Trophoblast cell (in vitro differentiated cells and primary cell): Measurements from ENCODE around the gene MAP1B.
A peak's percentile ranks its signal among the peaks of the same experiment; 100 is the strongest.

Experiments used
- DNase-seq, 2 donors: peaks; one replicate each; pipeline ENCODE4 v3.0.0-alpha.2; 2016
- H2AFZ ChIP-seq: 2 replicates; pipeline ENCODE4 v1.6.1; 2013; ENCODE audit warnings: low read length, moderate library complexity, mild to moderate bottlenecking; ENCODE audit not compliant: insufficient read depth, poor library complexity
- H2AK5ac ChIP-seq: 2 replicates; pipeline ENCODE4 v1.6.1; 2013; ENCODE audit warnings: mild to moderate bottlenecking, low read length
- H2BK120ac ChIP-seq: 2 replicates; pipeline ENCODE4 v1.6.1; 2013; ENCODE audit warnings: low read length, mild to moderate bottlenecking, moderate library complexity; ENCODE audit not compliant: insufficient read depth, poor library complexity
- H2BK12ac ChIP-seq: 2 replicates; pipeline ENCODE4 v1.6.1; 2013; ENCODE audit warnings: mild to moderate bottlenecking, low read length, moderate library complexity
- H2BK5ac ChIP-seq: 2 replicates; pipeline ENCODE4 v1.6.1; 2013; ENCODE audit warnings: low read length, low read depth, moderate library complexity, mild to moderate bottlenecking; ENCODE audit not compliant: poor library complexity
- H3K14ac ChIP-seq: 2 replicates; pipeline ENCODE4 v1.6.1; 2013; ENCODE audit warnings: mild to moderate bottlenecking, low read length
- H3K18ac ChIP-seq: 2 replicates; pipeline ENCODE4 v1.6.1; 2013; ENCODE audit warnings: mild to moderate bottlenecking, low read length
- H3K23ac ChIP-seq: 2 replicates; pipeline ENCODE4 v1.6.1; 2013; ENCODE audit warnings: low read length
- H3K27ac ChIP-seq: 2 replicates; pipeline ENCODE4 v1.5.1; 2013; ENCODE audit warnings: low read depth, mild to moderate bottlenecking, inconsistent platforms, low read length, moderate library complexity
- H3K27me3 ChIP-seq: 2 replicates; pipeline ENCODE4 v1.6.1; 2013; ENCODE audit warnings: inconsistent platforms, mild to moderate bottlenecking, low read length, moderate library complexity; ENCODE audit not compliant: insufficient read depth
- H3K36me3 ChIP-seq, 2 experiments: 1 replicate in 1 of 2; 2 replicates in 1 of 2; pipeline ENCODE4 v1.6.1; 2013; ENCODE audit warnings: low read length in 2 of 2, mild to moderate bottlenecking in 2 of 2, moderate library complexity in 1 of 2; ENCODE audit not compliant: insufficient read depth in 2 of 2, control insufficient read depth in 1 of 2
- H3K4ac ChIP-seq: 2 replicates; pipeline ENCODE4 v1.6.1; 2013; ENCODE audit warnings: low read depth, mild to moderate bottlenecking, low read length, moderate library complexity
- H3K4me1 ChIP-seq, 2 experiments: 1 replicate in 1 of 2; 2 replicates in 1 of 2; pipeline ENCODE4 v1.6.1; 2013; ENCODE audit warnings: low read length in 2 of 2, mild to moderate bottlenecking in 2 of 2, moderate library complexity in 1 of 2; ENCODE audit not compliant: insufficient read depth in 2 of 2, control insufficient read depth in 1 of 2
- H3K4me2 ChIP-seq: 2 replicates; pipeline ENCODE4 v1.6.1; 2013; ENCODE audit warnings: inconsistent platforms, mild to moderate bottlenecking, low read length, moderate library complexity
- H3K4me3 ChIP-seq: 2 replicates; pipeline ENCODE4 v1.5.1; 2013; ENCODE audit warnings: mild to moderate bottlenecking, low read depth, low read length, inconsistent platforms
- H3K79me1 ChIP-seq: one replicate; pipeline ENCODE4 v1.6.1; 2013; ENCODE audit warnings: low read length
- H3K79me2 ChIP-seq: 2 replicates; pipeline ENCODE4 v1.6.1; 2013; ENCODE audit warnings: low read length, mild to moderate bottlenecking; ENCODE audit not compliant: control insufficient read depth, insufficient read depth, poor library complexity
- H3K9ac ChIP-seq: 2 replicates; pipeline ENCODE4 v1.6.1; 2013; ENCODE audit warnings: mild to moderate bottlenecking, low read length
- H3K9me3 ChIP-seq: 2 replicates; pipeline ENCODE4 v1.6.1; 2013; ENCODE audit warnings: low read depth, mild to moderate bottlenecking, control low read depth, inconsistent platforms, low read length; ENCODE audit not compliant: insufficient read depth
- H4K12ac ChIP-seq: 2 replicates; pipeline ENCODE4 v1.6.1; 2013; ENCODE audit warnings: low read depth, mild to moderate bottlenecking, low read length, moderate library complexity
- H4K8ac ChIP-seq: 2 replicates; pipeline ENCODE4 v1.6.1; 2013; ENCODE audit warnings: low read depth, mild to moderate bottlenecking, low read length, moderate library complexity
- H4K91ac ChIP-seq: one replicate; pipeline ENCODE4 v1.6.1; 2013; ENCODE audit warnings: low read depth, mild to moderate bottlenecking, low read length, moderate library complexity
- WGBS: extraction: QIAGEN DNeasy Blood & Tissue Kit; methylation state at CpG from one replicate; pipeline ENCODE4 v1.1.7; 2013; ENCODE audit warnings: missing lambda C conversion rate; ENCODE audit not compliant: insufficient read length, insufficient coverage; ENCODE audit errors: extremely low coverage; 5-methylcytosine and 5-hydroxymethylcytosine counted together

The MAP1B gene

DNA sequence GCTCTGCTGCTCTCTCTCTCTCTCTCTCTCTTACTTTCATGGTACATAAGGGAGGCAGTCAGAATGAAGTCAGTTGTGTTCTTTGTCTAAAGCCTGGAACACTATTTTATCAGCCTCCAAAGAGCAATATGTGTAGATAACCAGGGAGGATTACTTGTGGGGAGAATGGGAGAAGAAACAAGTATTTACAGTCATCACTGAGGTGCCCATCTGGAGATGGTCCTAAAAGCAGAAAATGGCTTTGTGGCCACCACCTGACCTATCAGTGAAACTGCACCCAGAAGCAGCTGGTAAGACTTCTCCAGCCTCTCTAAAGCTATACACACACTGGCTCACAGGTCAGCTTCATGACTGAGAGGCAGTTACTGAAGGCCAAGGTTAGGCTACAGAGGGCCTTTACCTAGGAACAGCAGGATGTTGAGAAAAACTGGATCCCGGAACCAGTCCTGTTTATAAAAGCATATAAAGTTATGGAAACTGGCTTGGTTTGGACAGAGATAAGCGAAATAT lies 137.6 kb downstream of the MAP1B start:
- Histone ChIP-seq H3K4me2 (no peak overlapping the region), H4K91ac (no peak overlapping the region), H3K14ac (no peak overlapping the region), H3K79me1 (no peaks in the 10 kb centered on the region), H4K8ac (no peak overlapping the region), H3K4me1 (no peaks in the 10 kb centered on the region), H2BK12ac (no peak overlapping the region), H2AK5ac (no peak overlapping the region), H3K9me3 (no peaks in the 10 kb centered on the region), H3K4ac (no peak overlapping the region), H3K9ac (no peak overlapping the region), H3K27me3 (no peaks in the 10 kb centered on the region), H2BK120ac (no peak overlapping the region), H2BK5ac (no peak overlapping the region), H3K18ac (no peak overlapping the region), H3K36me3 (no peaks in the 10 kb centered on the region), H4K12ac (no peak overlapping the region), H3K27ac (no peak overlapping the region), H3K4me3 (no peak overlapping the region), H3K79me2 (no peaks in the 10 kb centered on the region), H3K23ac (no peak overlapping the region), H2AFZ (no peak overlapping the region)
- WGBS, result 100% methylated on average over 1 of the region's 2 CpGs
- peak in 1 of 2 donors; percentile 26 for DNase-seq

DNA sequence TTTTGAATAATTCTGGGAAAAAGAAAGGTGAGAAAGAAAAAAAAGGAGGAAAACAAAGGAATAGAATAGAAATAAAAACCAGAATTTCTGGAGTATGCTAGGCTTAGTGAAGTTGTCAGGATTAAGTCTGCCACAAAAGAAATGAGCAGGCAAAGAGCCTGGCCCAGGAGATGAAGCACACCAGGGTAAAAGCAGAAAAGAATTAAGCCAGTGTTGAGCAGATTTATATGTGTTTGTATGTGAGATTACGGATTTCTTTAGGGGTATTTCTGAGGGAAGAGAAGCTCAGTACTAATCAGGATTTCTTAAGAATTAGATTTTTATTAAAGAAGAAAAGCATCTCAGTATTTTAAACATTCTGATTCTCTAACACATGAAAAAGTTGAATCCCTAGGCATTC lies 138.3 kb downstream of the MAP1B start:
- no peak overlapping the region for H3K4ac ChIP-seq
- H4K91ac ChIP-seq, result no peak overlapping the region
- no peaks in the 10 kb centered on the region for H3K36me3 ChIP-seq
- no peaks in the 10 kb centered on the region for H3K9me3 ChIP-seq
- H3K4me2 ChIP-seq, result no peak overlapping the region
- no peak for DNase-seq
- no CpG with 5 or more reads among the region's 1 CpG for WGBS
- H2BK5ac ChIP-seq, result no peak overlapping the region
- H4K12ac ChIP-seq, result no peak overlapping the region
- H3K4me1 ChIP-seq, result no peaks in the 10 kb centered on the region
- no peak overlapping the region for H4K8ac ChIP-seq
- H2AFZ ChIP-seq, result no peak overlapping the region
- H2BK120ac ChIP-seq, result no peak overlapping the region
- H2BK12ac ChIP-seq, result no peak overlapping the region
- no peak overlapping the region for H3K27ac ChIP-seq
- H3K9ac ChIP-seq, result no peak overlapping the region
- no peak overlapping the region for H3K14ac ChIP-seq
- H2AK5ac ChIP-seq, result no peak overlapping the region
- no peak overlapping the region for H3K4me3 ChIP-seq
- no peaks in the 10 kb centered on the region for H3K27me3 ChIP-seq
- H3K79me1 ChIP-seq, result no peaks in the 10 kb centered on the region
- no peak overlapping the region for H3K18ac ChIP-seq
- H3K79me2 ChIP-seq, result no peaks in the 10 kb centered on the region
- H3K23ac ChIP-seq, result no peak overlapping the region

DNA sequence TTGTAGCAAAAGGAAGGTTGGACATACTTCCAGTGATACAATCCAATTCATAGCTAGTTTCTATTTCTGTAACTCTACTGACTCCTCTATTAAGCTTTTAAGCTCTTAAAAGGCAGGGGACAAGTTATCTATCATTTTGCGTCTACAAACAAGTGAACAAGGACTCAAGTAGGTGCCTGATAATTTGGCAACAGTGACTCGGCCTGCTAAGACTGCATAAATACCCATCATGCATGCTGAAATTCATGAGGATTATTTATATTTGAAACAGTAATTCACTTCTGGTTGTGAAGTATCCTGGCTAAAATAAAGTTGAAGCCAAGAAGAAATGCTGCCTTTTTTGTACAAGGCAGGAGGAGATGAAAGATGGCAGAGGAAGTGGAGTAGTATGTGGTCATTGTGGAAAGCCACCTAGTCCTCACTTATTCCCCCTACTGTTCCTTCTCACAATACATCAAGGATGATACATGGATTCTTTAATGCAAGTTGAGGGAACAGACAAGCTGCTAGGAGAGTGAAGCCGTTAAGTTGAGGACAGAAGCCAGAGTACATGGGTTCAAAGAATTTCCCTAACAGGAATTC lies 138.8 kb downstream of the MAP1B start:
- Histone ChIP-seq H2BK5ac (no peak overlapping the region), H3K18ac (no peak overlapping the region), H3K79me2 (no peaks in the 10 kb centered on the region), H3K4me3 (no peak overlapping the region), H3K14ac (no peak overlapping the region), H3K9ac (no peak overlapping the region), H3K4ac (no peak overlapping the region), H2AFZ (no peak overlapping the region), H3K36me3 (peaks cover 0 to 2% of the 10 kb centered on the region in 2 experiments), H3K27ac (no peak overlapping the region), H3K4me1 (no peaks in the 10 kb centered on the region), H3K23ac (no peak overlapping the region), H3K4me2 (no peak overlapping the region), H3K27me3 (no peaks in the 10 kb centered on the region), H2BK12ac (no peak overlapping the region), H2BK120ac (no peak overlapping the region), H2AK5ac (no peak overlapping the region), H3K79me1 (no peaks in the 10 kb centered on the region), H4K91ac (no peak overlapping the region), H4K12ac (no peak overlapping the region), H4K8ac (no peak overlapping the region), H3K9me3 (no peaks in the 10 kb centered on the region)
- DNase-seq, result no peak
- no CpG with 5 or more reads among the region's 3 CpGs for WGBS

- Histone ChIP-seq H3K23ac (no peak overlapping the region), H3K27me3 (no peaks in the 10 kb centered on the region), H3K18ac (no peak overlapping the region), H3K14ac (no peak overlapping the region), H3K9me3 (no peaks in the 10 kb centered on the region), H3K4me1 (no peaks in the 10 kb centered on the region), H2BK5ac (no peak overlapping the region), H3K79me1 (no peaks in the 10 kb centered on the region), H3K9ac (no peak overlapping the region), H3K36me3 (peaks cover 0 to 2% of the 10 kb centered on the region in 2 experiments), H3K4me2 (no peak overlapping the region), H2AFZ (no peak overlapping the region), H2AK5ac (no peak overlapping the region), H4K8ac (no peak overlapping the region), H4K91ac (no peak overlapping the region), H4K12ac (no peak overlapping the region), H2BK120ac (no peak overlapping the region), H2BK12ac (no peak overlapping the region), H3K27ac (no peak overlapping the region), H3K4ac (no peak overlapping the region), H3K79me2 (no peaks in the 10 kb centered on the region), H3K4me3 (no peak overlapping the region)
- no CpG with 5 or more reads among the region's 4 CpGs for WGBS
- DNase-seq, result no peak
Measured at GRCh38 chr5:72246954-72247442, 139.7 kb downstream of the MAP1B start.
